ENCODE data around the gene IFT20. TPM values are rescaled to one million over a fixed set of nuclear protein-coding genes. Genes with fewer than 3 reads are reported as not detected.

The IFT20 gene
- total and polyA plus RNA-seq, 10 of the 15 experiments (the other 5 are each of a cell fraction or from before 2014, with no cell fraction given) = 9.4 to 38.2 (median 19.1) TPM

- no peak for ATAC-seq
These were observed 10.5 kb downstream of the IFT20 start for GRCh38 chr17:28324781-28325180.

GRCh38 chr17:28324267-28324745 is 11.0 kb downstream of the IFT20 start:
- POLR2A ChIA-PET = interaction anchor here (0.6 to 0.9 kb wide), 2 partner anchors 155 to 431 kb away, joined by 3 to 4 read pairs; partner anchors contain the start of gene LYRM9
- no peak for TF ChIP-seq PAX5 (IDR thresholded peaks at IDR 0.05; ENCODE audit: borderline replicate concordance, low read depth, low read length)
- TF ChIP-seq IKZF1 (conservative IDR thresholded peaks at IDR 0.05) = no peak
- TF ChIP-seq E4F1 (IDR thresholded peaks at IDR 0.05; ENCODE audit: borderline replicate concordance, partially characterized antibody) = no peak
- no peak for TF ChIP-seq NKRF (conservative IDR thresholded peaks at IDR 0.05)
- TF ChIP-seq CHD1 (IDR thresholded peaks at IDR 0.05; ENCODE audit: low read depth, low read length) = no peak
- no peak for TF ChIP-seq TCF7 (IDR thresholded peaks at IDR 0.05; ENCODE audit: borderline replicate concordance)
- TF ChIP-seq USF1 (IDR thresholded peaks at IDR 0.05; ENCODE audit: borderline replicate concordance, extremely low read length, insufficient read depth, low read depth, low read length) = no peak
- TF ChIP-seq MTA3 (IDR thresholded peaks at IDR 0.05; ENCODE audit: borderline replicate concordance, low read length) = no peak

More at GRCh38 chr17:28324781-28325180, 10.5 kb downstream of the IFT20 start:
- H3K79me2 ChIP-seq (ENCODE audit: control insufficient read depth, insufficient read depth, low read length) = peaks cover 50% of the 10 kb centered on the region
- H3K4me3 ChIP-seq = no peak overlapping the region
- peak overlapping the region; percentile 26; the same call in 1 of the 2 replicates for H3K4me2 ChIP-seq (ENCODE audit: control insufficient read depth, insufficient read depth)
- no peak overlapping the region for H3K9ac ChIP-seq (ENCODE audit: control insufficient read depth, insufficient read depth, low read length)
- DNase-seq (ENCODE audit: low read depth, low spot score) (no peak), FAIRE-seq (no peak)
- ChIA-PET POLR2A (interaction anchor here (0.9 kb wide), 1 partner anchor 431 kb away, joined by 4 read pairs; the partner anchor contains the start of gene LYRM9), RAD21 (ENCODE audit: unreplicated experiment) (no interaction called here), CTCF (no interaction called here), SMC1A (ENCODE audit: uncharacterized antibody, unreplicated experiment) (no interaction called here)
- no peak overlapping the region for H3K27ac ChIP-seq (ENCODE audit: control insufficient read depth, insufficient read depth)
- no peaks in the 10 kb centered on the region for H4K20me1 ChIP-seq (ENCODE audit: control insufficient read depth, insufficient read depth)
- H3K9me3 ChIP-seq (replicated peaks; ENCODE audit: control insufficient read depth, insufficient read depth, low read length) = no peaks in the 10 kb centered on the region
- in situ Hi-C loops (cut with MboI) (no loop called here), intact Hi-C loops (cut with micrococcal nuclease; ENCODE audit: unreplicated experiment) (loop anchor here (5.0 kb wide), 1 partner anchor 92 kb away; no protein-coding TSS in a partner anchor)
- H3K4me1 ChIP-seq (ENCODE audit: control insufficient read depth, insufficient read depth, low read length) = peaks cover 6% of the 10 kb centered on the region; the same call in 1 of the 2 replicates
- no peak overlapping the region for H2AFZ ChIP-seq (ENCODE audit: control insufficient read depth, low read depth, low read length)
- no peak for TF ChIP-seq PAX8 (IDR thresholded peaks at IDR 0.05)
- TF ChIP-seq CBX5 (IDR thresholded peaks at IDR 0.05; ENCODE audit: low read depth) = no peak
- TF ChIP-seq RB1 (IDR thresholded peaks at IDR 0.05; ENCODE audit: borderline replicate concordance) = no peak
- TF ChIP-seq RELA (IDR thresholded peaks at IDR 0.05; ENCODE audit: borderline replicate concordance, partially characterized antibody) = no peak
- TF ChIP-seq PAX5 (IDR thresholded peaks at IDR 0.05; ENCODE audit: borderline replicate concordance, low read depth, low read length) = no peak
- no peak for TF ChIP-seq BHLHE40 (IDR thresholded peaks at IDR 0.05; ENCODE audit: borderline replicate concordance in 1 of 2, low read depth in 2 of 2, low read length in 1 of 2)
- no peaks in the 10 kb centered on the region for H3K27me3 ChIP-seq (replicated peaks in 1 of 2; ENCODE audit: control insufficient read depth in 2 of 2, insufficient read depth in 2 of 2, low read length in 1 of 2)
- 73% methylated on average over 3 of the region's 3 CpGs for WGBS (ENCODE audit: insufficient coverage, insufficient replicate concordance, low lambda C conversion rate, missing lambda C conversion rate)
- no TSS peak for BruUV-seq (replicated peaks)
- peaks cover 11 to 13% of the 10 kb centered on the region in 2 experiments for H3K36me3 ChIP-seq (ENCODE audit: control insufficient read depth in 2 of 2, insufficient read depth in 2 of 2, low read length in 1 of 2)

More at GRCh38 chr17:28324267-28324745, 11.0 kb downstream of the IFT20 start:
- RAD21 ChIA-PET (ENCODE audit: unreplicated experiment) = no interaction called here
- CTCF ChIA-PET = no interaction called here
- Histone ChIP-seq H3K9ac (ENCODE audit: control insufficient read depth, insufficient read depth, low read length) (no peak overlapping the region), H3K36me3 (ENCODE audit: control insufficient read depth in 2 of 2, insufficient read depth in 2 of 2, low read length in 1 of 2) (peaks cover 11 to 13% of the 10 kb centered on the region in 2 experiments), H3K4me2 (ENCODE audit: control insufficient read depth, insufficient read depth) (peak overlapping the region; percentile 26; the same call in 1 of the 2 replicates), H2AFZ (ENCODE audit: control insufficient read depth, low read depth, low read length) (no peak overlapping the region), H3K9me3 (replicated peaks; ENCODE audit: control insufficient read depth, insufficient read depth, low read length) (no peaks in the 10 kb centered on the region), H3K4me3 (no peak overlapping the region), H3K4me1 (ENCODE audit: control insufficient read depth, insufficient read depth, low read length) (peaks cover 6% of the 10 kb centered on the region; the same call in 1 of the 2 replicates), H3K27ac (ENCODE audit: control insufficient read depth, insufficient read depth) (no peak overlapping the region), H3K27me3 (replicated peaks in 1 of 2; ENCODE audit: control insufficient read depth in 2 of 2, insufficient read depth in 2 of 2, low read length in 1 of 2) (no peaks in the 10 kb centered on the region), H4K20me1 (ENCODE audit: control insufficient read depth, insufficient read depth) (no peaks in the 10 kb centered on the region), H3K79me2 (ENCODE audit: control insufficient read depth, insufficient read depth, low read length) (peaks cover 55% of the 10 kb centered on the region)
- ATAC-seq = no peak
- no TSS peak for BruUV-seq (replicated peaks)
- no peak for FAIRE-seq
- intact Hi-C loops (cut with micrococcal nuclease; ENCODE audit: unreplicated experiment) = loop anchor here (5.0 kb wide), 1 partner anchor 92 kb away; no protein-coding TSS in a partner anchor
- 95% methylated on average over 5 of the region's 5 CpGs for WGBS (ENCODE audit: insufficient coverage, insufficient replicate concordance, low lambda C conversion rate, missing lambda C conversion rate)
- no peak for DNase-seq (ENCODE audit: low read depth, low spot score)
- in situ Hi-C loops (cut with MboI) = no loop called here
- SMC1A ChIA-PET (ENCODE audit: uncharacterized antibody, unreplicated experiment) = no interaction called here
